Measurements from ENCODE around the gene KHDRBS2. TPM values are rescaled to one million over a fixed set of nuclear protein-coding genes. Genes with fewer than 3 reads are reported as not detected.

Gene KHDRBS2
- total RNA-seq, 3 donors from 2014 or later = 0.16 TPM; not detected in 2

GRCh38 chr6:62086047-62086446 is 200.0 kb downstream of the KHDRBS2 start:
- Histone ChIP-seq H3K4me1 (no peaks in the 10 kb centered on the region), H3K4me3 (no peak overlapping the region), H3K36me3 (no peaks in the 10 kb centered on the region), H3K27me3 (no peaks in the 10 kb centered on the region), H3K27ac (no peak overlapping the region), H3K9me3 (no peaks in the 10 kb centered on the region)
- TF ChIP-seq CTCF (IDR thresholded peaks at IDR 0.05) (no peak), POLR2A (IDR thresholded peaks at IDR 0.05) (no peak), POLR2AphosphoS5 (IDR thresholded peaks at IDR 0.05) (no peak)
- DNase-seq (ENCODE audit: low spot score in 2 of 2) = no peak
- intact Hi-C loops (cut with DNase I; ENCODE audit: low total_unique reads) = no loop called here

- H3K27ac ChIP-seq = no peak overlapping the region
- intact Hi-C loops (cut with DNase I; ENCODE audit: low total_unique reads) = loop anchor here (5.0 kb wide), 1 partner anchor 331 kb away; no protein-coding TSS in a partner anchor
- H3K27me3 ChIP-seq = no peaks in the 10 kb centered on the region
- TF ChIP-seq POLR2A (IDR thresholded peaks at IDR 0.05) = no peak
- no peak for TF ChIP-seq CTCF (IDR thresholded peaks at IDR 0.05)
- H3K4me3 ChIP-seq = no peak overlapping the region
- no peaks in the 10 kb centered on the region for H3K36me3 ChIP-seq
- no peak for DNase-seq (ENCODE audit: low spot score in 2 of 2)
- no peaks in the 10 kb centered on the region for H3K4me1 ChIP-seq
- H3K9me3 ChIP-seq = no peaks in the 10 kb centered on the region
Observed at GRCh38 chr6:62075869-62076268, 210.2 kb downstream of the KHDRBS2 start.

- no peak overlapping the region for H3K4me3 ChIP-seq
- intact Hi-C loops (cut with DNase I; ENCODE audit: low total_unique reads) = no loop called here
- DNase-seq (ENCODE audit: low spot score in 2 of 2) = no peak
- H3K27ac ChIP-seq = no peak overlapping the region
- H3K27me3 ChIP-seq = no peaks in the 10 kb centered on the region
- no peaks in the 10 kb centered on the region for H3K9me3 ChIP-seq
- no peaks in the 10 kb centered on the region for H3K36me3 ChIP-seq
- TF ChIP-seq POLR2A (IDR thresholded peaks at IDR 0.05) = no peak
- TF ChIP-seq CTCF (IDR thresholded peaks at IDR 0.05) = no peak
- TF ChIP-seq POLR2AphosphoS5 (IDR thresholded peaks at IDR 0.05) = no peak
- no peaks in the 10 kb centered on the region for H3K4me1 ChIP-seq
Observed at GRCh38 chr6:62059901-62060300, 226.1 kb downstream of the KHDRBS2 start.

GRCh38 chr6:62057300-62057699 is 228.7 kb downstream of the KHDRBS2 start:
- no peaks in the 10 kb centered on the region for H3K9me3 ChIP-seq
- H3K27ac ChIP-seq = no peak overlapping the region
- H3K36me3 ChIP-seq = no peaks in the 10 kb centered on the region
- no peaks in the 10 kb centered on the region for H3K4me1 ChIP-seq
- no peaks in the 10 kb centered on the region for H3K27me3 ChIP-seq
- TF ChIP-seq POLR2A (IDR thresholded peaks at IDR 0.05) = no peak
- no peak for TF ChIP-seq POLR2AphosphoS5 (IDR thresholded peaks at IDR 0.05)
- no peak for TF ChIP-seq CTCF (IDR thresholded peaks at IDR 0.05)
- H3K4me3 ChIP-seq = no peak overlapping the region
- DNase-seq (ENCODE audit: low spot score in 2 of 2) = no peak
- intact Hi-C loops (cut with DNase I; ENCODE audit: low total_unique reads) = no loop called here

- no peak for DNase-seq (ENCODE audit: low spot score in 2 of 2)
- Histone ChIP-seq H3K9me3 (no peaks in the 10 kb centered on the region), H3K36me3 (no peaks in the 10 kb centered on the region), H3K27ac (no peak overlapping the region), H3K27me3 (no peaks in the 10 kb centered on the region), H3K4me3 (no peak overlapping the region), H3K4me1 (no peaks in the 10 kb centered on the region)
- intact Hi-C loops (cut with DNase I; ENCODE audit: low total_unique reads) = no loop called here
- TF ChIP-seq POLR2A (IDR thresholded peaks at IDR 0.05) (no peak), POLR2AphosphoS5 (IDR thresholded peaks at IDR 0.05) (no peak), CTCF (IDR thresholded peaks at IDR 0.05) (no peak)
Observed at GRCh38 chr6:62045502-62045901, 240.5 kb downstream of the KHDRBS2 start.

Data from breast epithelium (tissue), 4 donors.